Panc1 (cell line): ENCODE data around the gene BRCA2.

ENCODE experiments used
- CTCF ChIP-seq: fragments of 450-650 bp; IDR thresholded peaks from 2 replicates; pipeline ENCODE4 v1.5.1; 2017; ENCODE audit warnings: mild to moderate bottlenecking
- POLR2AphosphoS5 ChIP-seq: IDR thresholded peaks from 2 replicates; pipeline ENCODE4 v1.6.1; 2012; ENCODE audit warnings: mild to moderate bottlenecking, low read depth, low read length, moderate library complexity
- REST ChIP-seq, 2 experiments: IDR thresholded peaks; 2 replicates each; pipeline ENCODE4 v1.6.1; 2011 to 2012; ENCODE audit warnings: low read depth in 2 of 2, control low read depth in 1 of 2, low read length in 1 of 2, mild to moderate bottlenecking in 1 of 2, moderate library complexity in 1 of 2; ENCODE audit not compliant: insufficient read depth in 1 of 2
- SIN3A ChIP-seq: IDR thresholded peaks from 2 replicates; pipeline ENCODE4 v1.6.1; 2012; ENCODE audit warnings: low read depth, mild to moderate bottlenecking, low read length, moderate library complexity, borderline replicate concordance; ENCODE audit not compliant: insufficient read depth

GRCh38 chr13:32407854-32408253, 92.5 kb downstream of the BRCA2 start:
- TF ChIP-seq CTCF (no peak), REST (IDR thresholded peaks at IDR 0.05; ENCODE audit: insufficient read depth in 1 of 2, low read depth in 2 of 2, low read length in 1 of 2) (no peak), SIN3A (no peak), POLR2AphosphoS5 (no peak)
